NCI-H1092 treated with DMSO at 0.1 percent for 48 hours (cell line): ENCODE measurements around the gene SH3RF3.

ENCODE experiments used
- DNase-seq: peaks from one replicate; lab custom pipeline; 2025; lab: John Stamatoyannopoulos, UW

The SH3RF3 gene

GRCh38 chr2:109288544-109289368 lies 159.8 kb downstream of the SH3RF3 start:
- DNase-seq: no peak

- no peak for DNase-seq
These were observed 160.7 kb downstream of the SH3RF3 start for GRCh38 chr2:109289504-109290222.

GRCh38 chr2:109290887-109291643 lies 162.1 kb downstream of the SH3RF3 start:
- DNase-seq: peak; percentile 83

GRCh38 chr2:109292386-109292785 lies 163.4 kb downstream of the SH3RF3 start:
- DNase-seq: no peak

- no peak for DNase-seq
These were observed 164.7 kb downstream of the SH3RF3 start for GRCh38 chr2:109293663-109294062.

GRCh38 chr2:109294523-109294922 lies 165.5 kb downstream of the SH3RF3 start:
- DNase-seq: no peak

GRCh38 chr2:109295070-109295780 lies 166.2 kb downstream of the SH3RF3 start:
- no peak for DNase-seq

GRCh38 chr2:109295781-109296117 lies 166.7 kb downstream of the SH3RF3 start:
- DNase-seq: no peak

GRCh38 chr2:109297566-109298490 lies 168.8 kb downstream of the SH3RF3 start:
- DNase-seq: no peak

- DNase-seq: no peak
These were observed 169.8 kb downstream of the SH3RF3 start for GRCh38 chr2:109298851-109299250.

- DNase-seq: peak; percentile 2
These were observed 170.5 kb downstream of the SH3RF3 start for GRCh38 chr2:109299536-109299935.

- DNase-seq: no peak
These were observed 171.6 kb downstream of the SH3RF3 start for GRCh38 chr2:109300582-109300981.

- no peak for DNase-seq
These were observed 172.7 kb downstream of the SH3RF3 start for GRCh38 chr2:109301746-109302145.

GRCh38 chr2:109302319-109302718 lies 173.3 kb downstream of the SH3RF3 start:
- DNase-seq: no peak

GRCh38 chr2:109304242-109304641 lies 175.2 kb downstream of the SH3RF3 start:
- no peak for DNase-seq

GRCh38 chr2:109304731-109305470 lies 175.9 kb downstream of the SH3RF3 start:
- no peak for DNase-seq

- DNase-seq: peak; percentile 23
These were observed 176.6 kb downstream of the SH3RF3 start for GRCh38 chr2:109305490-109306167.

- no peak for DNase-seq
These were observed 177.2 kb downstream of the SH3RF3 start for GRCh38 chr2:109306190-109306589.

GRCh38 chr2:109311771-109312170 lies 182.8 kb downstream of the SH3RF3 start:
- DNase-seq: no peak

- peak; percentile 2 for DNase-seq
These were observed 183.9 kb downstream of the SH3RF3 start for GRCh38 chr2:109312902-109313301.
